ENCODE measurements around the gene TMPRSS15. TPM values are rescaled to one million over a fixed set of nuclear protein-coding genes. Genes with fewer than 3 reads are reported as not detected.

Gene TMPRSS15
- total RNA-seq, 2 experiments from 2014 or later: not detected

DNA sequence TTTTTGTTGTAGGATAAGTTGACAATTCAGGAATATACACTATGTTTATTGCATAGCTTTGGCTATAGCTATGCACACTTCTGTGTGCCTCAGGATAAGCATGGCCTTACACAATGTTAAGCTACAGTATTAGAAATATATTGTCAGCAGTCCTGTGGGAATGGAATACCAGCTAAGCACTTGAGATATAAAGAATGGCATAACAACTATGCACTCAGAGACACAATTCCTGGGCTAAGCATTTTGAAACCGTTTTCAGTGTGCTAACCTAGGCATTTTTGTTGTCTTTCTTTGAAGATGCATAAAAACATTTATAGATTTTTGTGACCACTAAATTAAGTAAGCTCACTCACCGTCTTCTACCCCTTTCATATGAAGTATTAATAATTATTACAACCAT is 46.8 kb downstream of the TMPRSS15 start:
- H3K27me3 Mint-ChIP-seq: no peaks in the 10 kb centered on the region
- Histone ChIP-seq H3K36me3 (ENCODE audit: insufficient read depth, low read length) (no peaks in the 10 kb centered on the region), H3K27me3 (ENCODE audit: control insufficient read depth in 1 of 2, insufficient read depth in 2 of 2, low read length in 2 of 2) (no peaks in the 10 kb centered on the region), H3K27ac (ENCODE audit: low read depth in 1 of 2, low read length in 2 of 2) (no peak overlapping the region), H3K9me3 (ENCODE audit: control insufficient read depth in 1 of 2, insufficient read depth in 1 of 2, low read length in 2 of 2) (no peaks in the 10 kb centered on the region), H3K4me1 (ENCODE audit: insufficient read depth, low read length) (no peaks in the 10 kb centered on the region), H3K4me3 (ENCODE audit: low read length) (no peak overlapping the region)
- ChIA-PET CTCF (no interaction called here), POLR2A (no interaction called here)
- ATAC-seq (ENCODE audit: poor library complexity) (no peak), DNase-seq (no peak)
- TF ChIP-seq, protein P1, sequence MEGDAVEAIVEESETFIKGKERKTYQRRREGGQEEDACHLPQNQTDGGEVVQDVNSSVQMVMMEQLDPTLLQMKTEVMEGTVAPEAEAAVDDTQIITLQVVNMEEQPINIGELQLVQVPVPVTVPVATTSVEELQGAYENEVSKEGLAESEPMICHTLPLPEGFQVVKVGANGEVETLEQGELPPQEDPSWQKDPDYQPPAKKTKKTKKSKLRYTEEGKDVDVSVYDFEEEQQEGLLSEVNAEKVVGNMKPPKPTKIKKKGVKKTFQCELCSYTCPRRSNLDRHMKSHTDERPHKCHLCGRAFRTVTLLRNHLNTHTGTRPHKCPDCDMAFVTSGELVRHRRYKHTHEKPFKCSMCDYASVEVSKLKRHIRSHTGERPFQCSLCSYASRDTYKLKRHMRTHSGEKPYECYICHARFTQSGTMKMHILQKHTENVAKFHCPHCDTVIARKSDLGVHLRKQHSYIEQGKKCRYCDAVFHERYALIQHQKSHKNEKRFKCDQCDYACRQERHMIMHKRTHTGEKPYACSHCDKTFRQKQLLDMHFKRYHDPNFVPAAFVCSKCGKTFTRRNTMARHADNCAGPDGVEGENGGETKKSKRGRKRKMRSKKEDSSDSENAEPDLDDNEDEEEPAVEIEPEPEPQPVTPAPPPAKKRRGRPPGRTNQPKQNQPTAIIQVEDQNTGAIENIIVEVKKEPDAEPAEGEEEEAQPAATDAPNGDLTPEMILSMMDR (IDR thresholded peaks at IDR 0.05): no peak
- no peaks in the 10 kb centered on the region for H3K4me1 Mint-ChIP-seq (ENCODE audit: low read depth)
- intact Hi-C loops (cut with DNase I, micrococcal nuclease): no loop called here
- peaks cover 3% of the 10 kb centered on the region for H3K9me3 Mint-ChIP-seq
- H3K27ac Mint-ChIP-seq: no peak overlapping the region
- H3K4me3 Mint-ChIP-seq: no peak overlapping the region
- no peaks in the 10 kb centered on the region for H3K36me3 Mint-ChIP-seq (ENCODE audit: low read depth)

DNA sequence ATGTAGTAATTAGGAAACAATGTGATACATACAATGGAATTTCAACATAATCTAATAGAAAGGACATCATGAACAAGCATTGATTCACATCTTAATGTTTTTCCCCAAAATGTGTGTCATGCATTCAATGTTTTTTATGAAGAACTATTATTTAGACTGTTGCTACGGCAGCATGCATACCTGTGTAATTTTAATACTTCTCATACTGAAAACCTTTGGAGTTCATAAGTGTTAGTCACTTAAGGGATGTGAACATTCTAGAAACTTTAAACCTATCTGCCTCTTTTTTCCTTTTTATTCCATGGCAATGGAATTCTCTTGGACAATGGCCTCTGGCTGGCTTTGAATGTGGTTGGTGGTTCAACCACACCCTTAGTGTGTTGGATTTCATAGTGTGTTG is 48.6 kb downstream of the TMPRSS15 start:
- intact Hi-C loops (cut with DNase I, micrococcal nuclease): no loop called here
- POLR2A ChIA-PET: no interaction called here
- H3K27me3 ChIP-seq (ENCODE audit: control insufficient read depth in 1 of 2, insufficient read depth in 2 of 2, low read length in 2 of 2): no peaks in the 10 kb centered on the region
- no peaks in the 10 kb centered on the region for H3K27me3 Mint-ChIP-seq
- H3K36me3 ChIP-seq (ENCODE audit: insufficient read depth, low read length): no peaks in the 10 kb centered on the region
- H3K9me3 Mint-ChIP-seq: peaks cover 2% of the 10 kb centered on the region
- H3K4me1 ChIP-seq (ENCODE audit: insufficient read depth, low read length): no peaks in the 10 kb centered on the region
- CTCF ChIA-PET: no interaction called here
- ATAC-seq (ENCODE audit: poor library complexity) (no peak), DNase-seq (no peak)
- H3K27ac Mint-ChIP-seq: no peak overlapping the region
- H3K4me1 Mint-ChIP-seq (ENCODE audit: low read depth): no peaks in the 10 kb centered on the region
- H3K27ac ChIP-seq (ENCODE audit: low read depth in 1 of 2, low read length in 2 of 2): no peak overlapping the region
- no peaks in the 10 kb centered on the region for H3K36me3 Mint-ChIP-seq (ENCODE audit: low read depth)
- H3K9me3 ChIP-seq (ENCODE audit: control insufficient read depth in 1 of 2, insufficient read depth in 1 of 2, low read length in 2 of 2): no peaks in the 10 kb centered on the region
- H3K4me3 Mint-ChIP-seq: no peak overlapping the region
- no peak overlapping the region for H3K4me3 ChIP-seq (ENCODE audit: low read length)
- TF ChIP-seq, protein P1 (IDR thresholded peaks at IDR 0.05): no peak

DNA sequence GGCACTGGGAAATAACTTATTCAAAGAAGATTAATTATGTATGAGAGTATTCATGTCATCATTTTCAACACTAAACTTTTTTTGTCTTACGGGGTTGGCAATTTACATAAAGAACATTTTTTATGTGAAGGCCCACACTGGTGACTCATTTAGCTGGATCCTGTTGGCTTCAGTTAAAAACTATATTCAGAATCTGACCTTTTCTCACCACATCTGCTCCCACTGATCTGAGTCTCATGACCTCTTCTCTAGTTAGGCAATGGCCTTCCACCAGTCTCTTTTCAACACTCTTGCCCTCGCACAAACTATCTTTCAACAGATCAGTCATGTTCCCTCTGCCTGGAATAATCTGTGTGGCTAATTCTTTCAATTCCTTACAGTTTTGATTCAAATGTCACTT is 53.4 kb downstream of the TMPRSS15 start:
- CTCF ChIA-PET: no interaction called here
- no peak for ATAC-seq (ENCODE audit: poor library complexity)
- intact Hi-C loops (cut with DNase I, micrococcal nuclease): no loop called here
- no peak overlapping the region for H3K4me3 ChIP-seq (ENCODE audit: low read length)
- no peaks in the 10 kb centered on the region for H3K9me3 ChIP-seq (ENCODE audit: control insufficient read depth in 1 of 2, insufficient read depth in 1 of 2, low read length in 2 of 2)
- Mint-ChIP-seq H3K4me1 (ENCODE audit: low read depth) (no peaks in the 10 kb centered on the region), H3K4me3 (no peak overlapping the region), H3K27me3 (no peaks in the 10 kb centered on the region), H3K36me3 (ENCODE audit: low read depth) (no peaks in the 10 kb centered on the region), H3K9me3 (no peaks in the 10 kb centered on the region), H3K27ac (no peak overlapping the region)
- no peaks in the 10 kb centered on the region for H3K4me1 ChIP-seq (ENCODE audit: insufficient read depth, low read length)
- no peak overlapping the region for H3K27ac ChIP-seq (ENCODE audit: low read depth in 1 of 2, low read length in 2 of 2)
- POLR2A ChIA-PET: no interaction called here
- no peaks in the 10 kb centered on the region for H3K36me3 ChIP-seq (ENCODE audit: insufficient read depth, low read length)
- no peaks in the 10 kb centered on the region for H3K27me3 ChIP-seq (ENCODE audit: control insufficient read depth in 1 of 2, insufficient read depth in 2 of 2, low read length in 2 of 2)
- DNase-seq: no peak
- TF ChIP-seq, protein P1 (IDR thresholded peaks at IDR 0.05): no peak

All from CD4-positive, alpha-beta T cell (primary cell).